HCT116 (cell line): Measurements from ENCODE around the gene ADK. TPM values are rescaled to one million over a fixed set of nuclear protein-coding genes. Genes with fewer than 3 reads are reported as not detected.

Source experiments
- ATAC-seq: fragments of 200-7000 bp; cut with Tn5 transposase; 2 replicates; pipeline ENCODE4 v1.9.1; 2020; ENCODE audit warnings: mild to moderate bottlenecking, moderate library complexity
- BruUV-seq: library from RNA; stranded (reverse); fragments of 400-500 nt; replicated peaks from 2 replicates; lab custom pipeline; 2021; lab: Mats Ljungman, UMichigan
- CTCF ChIA-PET: fragments of 300-600 bp; sonication (Branson Sonifier 250); formaldehyde crosslinking; loops from one replicate; lab custom pipeline; 2021; ENCODE audit warnings: antibody characterized with exemption; lab: Charles Lee
- POLR2A ChIA-PET: fragments of 300-600, 350-600 bp; sonication (Branson Sonifier 250); formaldehyde crosslinking; loops from one replicate; lab custom pipeline; 2021; ENCODE audit warnings: antibody characterized with exemption; lab: Charles Lee
- RAD21 ChIA-PET, 2 experiments: fragments of 300-600 bp; sonication (Branson Sonifier 250); formaldehyde crosslinking; loops; one replicate each; lab custom pipeline; 2023; ENCODE audit warnings: low total read pairs in 2 of 2; ENCODE audit not compliant: uncharacterized antibody in 2 of 2, unreplicated experiment in 2 of 2, low non-redundant PET in 1 of 2; lab: Charles Lee
- DNase-seq: peaks from one replicate; pipeline ENCODE4 v3.0.0-alpha.2; 2010; ENCODE audit warnings: low read depth, low spot score
- H2AFZ ChIP-seq: fragments of 200-600 bp; shearing (Covaris generic), sonication (generic); 2 replicates; pipeline ENCODE4 v1.6.1; 2017; ENCODE audit warnings: low read depth, mixed run types, mixed read lengths, antibody characterized with exemption, low read length; ENCODE audit not compliant: poor library complexity, severe bottlenecking
- H3K27ac ChIP-seq: 2 replicates; pipeline ENCODE4 v1.5.1; 2012; ENCODE audit warnings: low read depth, low read length
- H3K27me3 ChIP-seq: fragments of 200-600 bp; sonication (generic); 2 replicates; pipeline ENCODE4 v1.6.1; 2016; ENCODE audit warnings: mixed run types, low read length, mixed read lengths; ENCODE audit not compliant: insufficient read depth
- H3K36me3 ChIP-seq, 2 experiments: fragments of 200-500 bp in 1 of 2; fragments of 200-600 bp in 1 of 2; sonication (Bioruptor generic) in 1 of 2; sonication (generic) in 1 of 2; 2 replicates each; pipeline versions ENCODE4 v1.5.1 to v1.6.1; 2014 to 2016; ENCODE audit warnings: low read length in 2 of 2, inconsistent platforms in 1 of 2, mixed read lengths in 1 of 2, mixed run types in 1 of 2; ENCODE audit not compliant: insufficient read depth in 2 of 2, control insufficient read depth in 1 of 2
- H3K4me1 ChIP-seq, 2 experiments: fragments of 200-600 bp in 1 of 2; sonication (generic) in 1 of 2; 2 replicates each; pipeline versions ENCODE4 v1.5.1 to v1.6.1; 2012 to 2017; ENCODE audit warnings: low read length in 2 of 2, inconsistent platforms in 1 of 2, mild to moderate bottlenecking in 1 of 2, mixed read lengths in 1 of 2, mixed run types in 1 of 2, moderate library complexity in 1 of 2; ENCODE audit not compliant: insufficient read depth in 2 of 2, control insufficient read depth in 1 of 2
- H3K4me2 ChIP-seq: fragments of 200-600 bp; sonication (generic); 2 replicates; pipeline ENCODE4 v1.6.1; 2017; ENCODE audit warnings: mixed run types, low read length, mixed read lengths
- H3K4me3 ChIP-seq, 2 experiments: fragments of 200-600 bp in 1 of 2; sonication (generic) in 1 of 2; replicated peaks in 1 of 2; 2 replicates each; pipeline ENCODE4 v1.5.1; 2011 to 2016; ENCODE audit warnings: low read length in 2 of 2, control low read depth in 1 of 2, low read depth in 1 of 2, mild to moderate bottlenecking in 1 of 2, mixed read lengths in 1 of 2, mixed run types in 1 of 2
- H3K79me2 ChIP-seq: fragments of 200-600 bp; sonication (generic); 2 replicates; pipeline ENCODE4 v1.6.1; 2017; ENCODE audit warnings: mild to moderate bottlenecking, mixed run types, low read length, moderate library complexity, mixed read lengths; ENCODE audit not compliant: insufficient read depth
- H3K9ac ChIP-seq: fragments of 200-600 bp; sonication (generic); 2 replicates; pipeline ENCODE4 v1.6.1; 2016; ENCODE audit warnings: low read length, mixed read lengths
- H3K9me2 ChIP-seq: fragments of 200-600 bp; sonication (generic), shearing (Covaris generic); 2 replicates; pipeline ENCODE4 v1.6.1; 2017; ENCODE audit warnings: mixed run types, mild to moderate bottlenecking, moderate library complexity; ENCODE audit not compliant: insufficient read depth
- H3K9me3 ChIP-seq, 2 experiments: fragments of 200-500 bp in 1 of 2; fragments of 200-600 bp in 1 of 2; sonication (Bioruptor generic) in 1 of 2; sonication (generic) in 1 of 2; 2 replicates each; pipeline ENCODE4 v1.6.1; 2014 to 2017; ENCODE audit warnings: low read length in 2 of 2, mixed read lengths in 2 of 2, inconsistent platforms in 1 of 2, low read depth in 1 of 2, mild to moderate bottlenecking in 1 of 2, mixed run types in 1 of 2, moderate library complexity in 1 of 2; ENCODE audit not compliant: control insufficient read depth in 1 of 2, insufficient read depth in 1 of 2
- H4K20me1 ChIP-seq: fragments of 200-600 bp; sonication (generic), shearing (Covaris generic); 2 replicates; pipeline ENCODE4 v1.6.1; 2017; ENCODE audit warnings: mixed run types, mild to moderate bottlenecking, moderate library complexity; ENCODE audit not compliant: insufficient read depth
- CTCF ChIP-seq, 3 experiments: fragments of 200-600 bp in 1 of 3; sonication (generic) in 1 of 3; IDR thresholded peaks in 2 of 3; conservative IDR thresholded peaks in 1 of 3; 2 replicates each; pipeline ENCODE4 v1.5.1; 2012 to 2017; ENCODE audit warnings: low read depth in 2 of 3, low read length in 2 of 3, antibody characterized with exemption in 1 of 3, borderline replicate concordance in 1 of 3, control low read depth in 1 of 3, mild to moderate bottlenecking in 1 of 3, mixed read lengths in 1 of 3, mixed run types in 1 of 3, moderate library complexity in 1 of 3; ENCODE audit not compliant: insufficient read depth in 1 of 3
- EZH2phosphoT487 ChIP-seq: fragments of 200-600 bp; IDR thresholded peaks from 2 replicates; pipeline ENCODE4 v1.6.1; 2018; ENCODE audit warnings: antibody characterized with exemption, borderline replicate concordance
- REST ChIP-seq: IDR thresholded peaks from 2 replicates; pipeline ENCODE4 v1.6.1; 2012; ENCODE audit warnings: low read depth
- SIN3A ChIP-seq: IDR thresholded peaks from 2 replicates; pipeline ENCODE4 v1.6.1; 2012; ENCODE audit warnings: low read depth
- SP1 ChIP-seq: IDR thresholded peaks from 2 replicates; pipeline ENCODE4 v1.6.1; 2012; ENCODE audit warnings: low read depth
- TCF7L2 ChIP-seq: IDR thresholded peaks from 2 replicates; pipeline ENCODE4 v1.7.0; 2011; ENCODE audit warnings: borderline replicate concordance, inconsistent platforms; ENCODE audit not compliant: insufficient read depth, insufficient read length; ENCODE audit errors: extremely low read depth
- YY1 ChIP-seq: IDR thresholded peaks from 2 replicates; pipeline ENCODE4 v1.6.1; 2011; ENCODE audit warnings: low read length, low read depth, moderate library complexity, mild to moderate bottlenecking; ENCODE audit not compliant: insufficient replicate concordance; ENCODE audit errors: extremely low read depth
- ZBTB33 ChIP-seq: IDR thresholded peaks from 2 replicates; pipeline ENCODE4 v1.6.1; 2011; ENCODE audit warnings: mild to moderate bottlenecking, low read length, moderate library complexity; ENCODE audit not compliant: insufficient replicate concordance; ENCODE audit errors: extremely low read depth
- ZFX ChIP-seq: fragments of 450-650 bp; IDR thresholded peaks from 2 replicates; pipeline ENCODE4 v1.6.1; 2017
- intact Hi-C: fragments of 100-400 bp; cut with micrococcal nuclease; formaldehyde crosslinking; loops from 2 replicates; pipeline ENCODE4 v1.10.0; 2022
- total RNA-seq: library from RNA; stranded (reverse); gene quantifications from one replicate; pipeline ENCODE4 v1.2.1, GENCODE V29; 2021; ENCODE audit not compliant: unreplicated experiment
- TF ChIP-seq, protein P1 (sequence below): IDR thresholded peaks from 2 replicates; pipeline ENCODE4 v1.6.1; 2012

Gene ADK
- total RNA-seq, 1 experiment from 2014 or later = 55.0 TPM

GRCh38 chr10:74194545-74194944 is 43.5 kb downstream of the ADK start:
- peaks cover 97% of the 10 kb centered on the region for H3K79me2 ChIP-seq
- TF ChIP-seq REST (no peak), EZH2phosphoT487 (no peak), SIN3A (no peak), ZFX (no peak), ZBTB33 (no peak), SP1 (no peak), TCF7L2 (no peak), CTCF (IDR thresholded peaks at IDR 0.05 in 2 of 3, conservative IDR thresholded peaks at IDR 0.05 in 1 of 3; ENCODE audit: borderline replicate concordance in 1 of 3, insufficient read depth in 1 of 3, low read depth in 2 of 3, low read length in 2 of 3) (no peak), YY1 (no peak)
- TF ChIP-seq, protein P1, sequence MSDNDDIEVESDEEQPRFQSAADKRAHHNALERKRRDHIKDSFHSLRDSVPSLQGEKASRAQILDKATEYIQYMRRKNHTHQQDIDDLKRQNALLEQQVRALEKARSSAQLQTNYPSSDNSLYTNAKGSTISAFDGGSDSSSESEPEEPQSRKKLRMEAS = no peak
- H2AFZ ChIP-seq = no peak overlapping the region
- no TSS peak for BruUV-seq
- no peaks in the 10 kb centered on the region; the same call in 1 of the 2 replicates for H4K20me1 ChIP-seq
- H3K27ac ChIP-seq = no peak overlapping the region
- H3K9me2 ChIP-seq = no peaks in the 10 kb centered on the region
- peaks cover 21 to 34% of the 10 kb centered on the region in 2 experiments for H3K4me1 ChIP-seq
- POLR2A ChIA-PET = no interaction called here
- no peaks in the 10 kb centered on the region for H3K36me3 ChIP-seq
- H3K4me2 ChIP-seq = no peak overlapping the region
- no peak overlapping the region for H3K9ac ChIP-seq
- ATAC-seq (no peak), DNase-seq (no peak)
- RAD21 ChIA-PET = no interaction called here
- H3K27me3 ChIP-seq = no peaks in the 10 kb centered on the region
- no peaks in the 10 kb centered on the region for H3K9me3 ChIP-seq
- CTCF ChIA-PET = no interaction called here
- H3K4me3 ChIP-seq = no peak overlapping the region
- intact Hi-C loops = no loop called here
